ENCODE data around the gene CRTC3. TPM values are rescaled to one million over a fixed set of nuclear protein-coding genes. Genes with fewer than 3 reads are reported as not detected.
A peak's percentile ranks its signal among the peaks of the same experiment; 100 is the strongest.

The CRTC3 gene
- total RNA-seq, 1 experiment from 2014 or later = 3.9 TPM

DNA sequence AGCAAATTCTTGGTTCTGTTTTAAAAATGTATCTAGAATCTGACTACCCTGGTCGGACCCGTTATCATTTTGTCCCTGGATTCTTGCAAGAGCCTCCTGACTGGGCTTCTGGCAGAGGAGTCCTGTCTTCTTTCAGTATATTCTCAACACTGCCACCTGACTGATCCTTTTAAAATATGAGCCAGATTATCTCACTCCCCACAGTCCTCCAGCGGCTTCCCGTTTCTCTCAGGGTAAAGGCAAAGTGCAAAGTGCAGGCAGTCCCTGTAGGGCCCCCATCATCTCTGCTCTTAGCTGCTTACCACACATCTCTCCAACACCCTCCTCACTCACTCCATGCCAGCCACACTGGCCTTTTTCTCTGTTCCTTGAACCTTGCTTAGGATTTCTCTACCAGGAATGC, 28.4 kb downstream of the CRTC3 start:
- WGBS (ENCODE audit: extremely low coverage, insufficient read length, low lambda C conversion rate) = no CpG with 5 or more reads among the region's 4 CpGs
- Histone ChIP-seq H3K4me1 (ENCODE audit: insufficient read depth, low read length) (no peaks in the 10 kb centered on the region; the same call in 1 of the 2 replicates), H4K5ac (ENCODE audit: insufficient read length, low read depth, low read length) (no peak overlapping the region), H4K91ac (ENCODE audit: insufficient read length, low read depth, low read length) (no peak overlapping the region), H4K20me1 (ENCODE audit: control insufficient read depth, insufficient read depth, insufficient read length) (no peaks in the 10 kb centered on the region), H3K4ac (ENCODE audit: low read depth, low read length) (no peak overlapping the region), H3K18ac (ENCODE audit: insufficient read length, low read depth, low read length) (no peak overlapping the region), H3T11ph (ENCODE audit: low read length) (no peak overlapping the region), H3K79me2 (ENCODE audit: insufficient read depth, low read length) (no peaks in the 10 kb centered on the region), H3K56ac (ENCODE audit: insufficient read length, low read depth, low read length) (no peak overlapping the region), H3K4me2 (ENCODE audit: insufficient read depth, insufficient read length, low read length) (no peak overlapping the region), H2BK20ac (ENCODE audit: low read depth, low read length, poor library complexity, severe bottlenecking) (no peak overlapping the region), H3K79me1 (ENCODE audit: insufficient read depth, low read depth, low read length, poor library complexity, severe bottlenecking) (no peaks in the 10 kb centered on the region), H3K27me3 (ENCODE audit: insufficient read depth, low read length) (no peaks in the 10 kb centered on the region), H2BK15ac (ENCODE audit: low read depth, low read length) (no peak overlapping the region), H3K23me2 (ENCODE audit: insufficient read length, low read depth, low read length, poor library complexity, severe bottlenecking) (no peaks in the 10 kb centered on the region), H2AK5ac (ENCODE audit: insufficient read length, low read length) (no peak overlapping the region), H2BK5ac (ENCODE audit: insufficient read length, low read length) (no peak overlapping the region), H2AFZ (ENCODE audit: low read length) (no peak overlapping the region), H3K27ac (ENCODE audit: insufficient read length, low read depth, low read length) (no peak overlapping the region), H3K9me3 (ENCODE audit: control insufficient read depth, low read depth, low read length) (no peaks in the 10 kb centered on the region), H2BK120ac (ENCODE audit: low read depth, low read length, poor library complexity, severe bottlenecking) (no peak overlapping the region), H3K23ac (ENCODE audit: insufficient read length, low read depth, low read length) (no peak overlapping the region), H3K9ac (ENCODE audit: extremely low read depth, insufficient read length, low read length) (no peak overlapping the region), H4K8ac (replicated peaks; ENCODE audit: insufficient read length, low read depth, low read length) (no peak overlapping the region), H2BK12ac (ENCODE audit: insufficient read length, low read depth, low read length) (no peak overlapping the region), H3K14ac (ENCODE audit: insufficient read depth, low read length) (no peak overlapping the region)
- Mint-ChIP-seq H3K4me3 (no peak overlapping the region), H3K4me1 (peaks cover 19 to 40% of the 10 kb centered on the region in 2 experiments), H3K27ac (0 out of 7 replicates have a peak overlapping the region, but pooled peaks of 1 of the 3 experiments have one; percentile 7), H3K36me3 (ENCODE audit: insufficient read depth in 1 of 3, low read depth in 3 of 3) (no peaks in the 10 kb centered on the region), H3K9me3 (no peaks in the 10 kb centered on the region), H3K27me3 (ENCODE audit: low read depth) (peaks cover 3% of the 10 kb centered on the region; the same call in 1 of the 2 replicates)
- TF ChIP-seq, protein P1, sequence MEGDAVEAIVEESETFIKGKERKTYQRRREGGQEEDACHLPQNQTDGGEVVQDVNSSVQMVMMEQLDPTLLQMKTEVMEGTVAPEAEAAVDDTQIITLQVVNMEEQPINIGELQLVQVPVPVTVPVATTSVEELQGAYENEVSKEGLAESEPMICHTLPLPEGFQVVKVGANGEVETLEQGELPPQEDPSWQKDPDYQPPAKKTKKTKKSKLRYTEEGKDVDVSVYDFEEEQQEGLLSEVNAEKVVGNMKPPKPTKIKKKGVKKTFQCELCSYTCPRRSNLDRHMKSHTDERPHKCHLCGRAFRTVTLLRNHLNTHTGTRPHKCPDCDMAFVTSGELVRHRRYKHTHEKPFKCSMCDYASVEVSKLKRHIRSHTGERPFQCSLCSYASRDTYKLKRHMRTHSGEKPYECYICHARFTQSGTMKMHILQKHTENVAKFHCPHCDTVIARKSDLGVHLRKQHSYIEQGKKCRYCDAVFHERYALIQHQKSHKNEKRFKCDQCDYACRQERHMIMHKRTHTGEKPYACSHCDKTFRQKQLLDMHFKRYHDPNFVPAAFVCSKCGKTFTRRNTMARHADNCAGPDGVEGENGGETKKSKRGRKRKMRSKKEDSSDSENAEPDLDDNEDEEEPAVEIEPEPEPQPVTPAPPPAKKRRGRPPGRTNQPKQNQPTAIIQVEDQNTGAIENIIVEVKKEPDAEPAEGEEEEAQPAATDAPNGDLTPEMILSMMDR (conservative IDR thresholded peaks at IDR 0.05) = no peak
- no peak for DNase-seq
